Skin of body (tissue), 2 donors: ENCODE data around the gene CALML6. TPM values are rescaled to one million over a fixed set of nuclear protein-coding genes. Genes with fewer than 3 reads are reported as not detected.

Experiments
- DNase-seq: peaks from one replicate; lab custom pipeline; 2025; lab: John Stamatoyannopoulos, UW
- total RNA-seq: library from RNA; depleted of rRNA; stranded (reverse); fragments of >200 nt; gene quantifications from one replicate; pipeline ENCODE4 v1.2.3, GENCODE V29; 2014

Gene CALML6
- total RNA-seq, 1 donor from 2014 or later = 19.0 TPM

GRCh38 chr1:1964811-1965210 lies 49.8 kb downstream of the CALML6 start:
- no peak for DNase-seq

GRCh38 chr1:1965546-1965945 lies 50.5 kb downstream of the CALML6 start:
- no peak for DNase-seq

- DNase-seq = no peak
Measured at GRCh38 chr1:1966071-1966740, 51.1 kb downstream of the CALML6 start.

Other genes with a start within 250 kb of the CALML6 start
- gene SLC35E2B, start 222.5 kb upstream of the CALML6 start, total RNA-seq = 31.7 TPM
- 25.4 TPM for gene CDK11A, start 190.9 kb upstream of the CALML6 start, total RNA-seq
- 33.1 TPM for gene NADK, start 136.8 kb upstream of the CALML6 start, total RNA-seq
- 84.8 TPM for gene GNB1, start 24.2 kb upstream of the CALML6 start, total RNA-seq
- 3.6 TPM for gene TMEM52, start 4.0 kb downstream of the CALML6 start, total RNA-seq
- gene CFAP74, start 88.5 kb downstream of the CALML6 start, total RNA-seq = 0.49 TPM
- 2.2 TPM for gene GABRD, start 104.1 kb downstream of the CALML6 start, total RNA-seq
- 10.8 TPM for gene PRKCZ, start 135.2 kb downstream of the CALML6 start, total RNA-seq